Ascending aorta (tissue), 2 donors: Measurements from ENCODE around the gene CAD. TPM values are rescaled to one million over a fixed set of nuclear protein-coding genes. Genes with fewer than 3 reads are reported as not detected.

Source experiments
- DNase-seq, 2 donors: peaks; one replicate each; pipeline ENCODE4 v3.0.0-alpha.2; 2019; ENCODE audit warnings: low spot score in 2 of 2
- H3K27ac ChIP-seq, 2 donors: fragments of 200-600 bp; sonication (generic); one replicate each; pipeline ENCODE4 v1.5.1; 2016 to 2017; ENCODE audit warnings: mild to moderate bottlenecking in 1 of 2
- H3K27me3 ChIP-seq: fragments of 200-600 bp; sonication (generic); one replicate; pipeline ENCODE4 v1.5.1; 2017
- H3K36me3 ChIP-seq, 2 donors: fragments of 200-600 bp; sonication (generic); one replicate each; pipeline ENCODE4 v1.5.1; 2016
- H3K4me1 ChIP-seq, 2 donors: fragments of 200-600 bp; sonication (generic); one replicate each; pipeline ENCODE4 v1.5.1; 2016 to 2017; ENCODE audit warnings: mild to moderate bottlenecking in 1 of 2
- H3K4me3 ChIP-seq, 2 donors: fragments of 200-600 bp; sonication (generic); one replicate each; pipeline ENCODE4 v1.5.1; 2016 to 2017; ENCODE audit warnings: mild to moderate bottlenecking in 1 of 2
- H3K9me3 ChIP-seq, 2 donors: fragments of 200-600 bp; sonication (generic); one replicate each; pipeline ENCODE4 v1.5.1; 2016
- intact Hi-C: fragments of 100-400 bp; cut with DNase I; formaldehyde crosslinking; loops from one replicate; pipeline ENCODE4 v1.15.1; 2023
- total RNA-seq: library from RNA; depleted of rRNA; stranded (reverse); fragments of >200 nt; gene quantifications from one replicate; pipeline ENCODE4 v1.1.0, GENCODE V29; 2016
- TF ChIP-seq, protein P1 (sequence below), 3 experiments: fragments of 200-600 bp in 2 of 3; fragments of 450-650 bp in 1 of 3; sonication (generic) in 2 of 3; IDR thresholded peaks; one replicate each; pipeline ENCODE4 v1.5.1; 2016 to 2019; ENCODE audit warnings: antibody characterized with exemption in 3 of 3, mild to moderate bottlenecking in 1 of 3, moderate library complexity in 1 of 3

CAD gene
- total RNA-seq, 1 donor from 2014 or later, result 63.4 TPM

DNA sequence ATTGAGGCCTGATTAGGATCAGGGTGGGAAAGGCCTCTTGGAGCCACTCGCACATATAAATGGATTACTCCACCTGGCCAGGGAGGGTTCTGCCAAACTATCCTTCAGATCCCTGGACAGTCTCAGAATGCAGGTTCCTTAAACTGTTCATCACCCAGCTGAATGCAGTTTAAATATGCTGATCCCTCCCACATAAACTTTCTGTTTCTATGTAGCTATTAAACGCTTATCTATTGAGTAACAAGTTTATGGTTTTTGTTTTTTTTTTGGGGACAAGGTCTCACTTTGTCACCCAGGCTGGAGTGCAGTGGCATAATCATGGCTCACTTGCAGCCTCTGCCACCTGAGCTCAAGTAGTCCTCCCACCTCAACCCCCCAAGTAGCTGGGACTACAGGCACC lies 1.9 kb downstream of the CAD start:
- Histone ChIP-seq H3K27me3 (no peaks in the 10 kb centered on the region), H3K4me1 (peaks cover 5 to 9% of the 10 kb centered on the region in 2 donors), H3K9me3 (no peaks in the 10 kb centered on the region), H3K27ac (no peak overlapping the region), H3K4me3 (no peak overlapping the region), H3K36me3 (peaks cover 22 to 29% of the 10 kb centered on the region in 2 donors)
- no peak for DNase-seq
- TF ChIP-seq, protein P1, sequence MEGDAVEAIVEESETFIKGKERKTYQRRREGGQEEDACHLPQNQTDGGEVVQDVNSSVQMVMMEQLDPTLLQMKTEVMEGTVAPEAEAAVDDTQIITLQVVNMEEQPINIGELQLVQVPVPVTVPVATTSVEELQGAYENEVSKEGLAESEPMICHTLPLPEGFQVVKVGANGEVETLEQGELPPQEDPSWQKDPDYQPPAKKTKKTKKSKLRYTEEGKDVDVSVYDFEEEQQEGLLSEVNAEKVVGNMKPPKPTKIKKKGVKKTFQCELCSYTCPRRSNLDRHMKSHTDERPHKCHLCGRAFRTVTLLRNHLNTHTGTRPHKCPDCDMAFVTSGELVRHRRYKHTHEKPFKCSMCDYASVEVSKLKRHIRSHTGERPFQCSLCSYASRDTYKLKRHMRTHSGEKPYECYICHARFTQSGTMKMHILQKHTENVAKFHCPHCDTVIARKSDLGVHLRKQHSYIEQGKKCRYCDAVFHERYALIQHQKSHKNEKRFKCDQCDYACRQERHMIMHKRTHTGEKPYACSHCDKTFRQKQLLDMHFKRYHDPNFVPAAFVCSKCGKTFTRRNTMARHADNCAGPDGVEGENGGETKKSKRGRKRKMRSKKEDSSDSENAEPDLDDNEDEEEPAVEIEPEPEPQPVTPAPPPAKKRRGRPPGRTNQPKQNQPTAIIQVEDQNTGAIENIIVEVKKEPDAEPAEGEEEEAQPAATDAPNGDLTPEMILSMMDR (IDR thresholded peaks at IDR 0.05), result no peak
- intact Hi-C loops, result loop anchor here (5.0 to 10.0 kb wide), 4 partner anchors 58 to 1544 kb away; partner anchors contain the start of genes DNAJC5G, DTNB, GTF3C2 and SLC35F6

DNA sequence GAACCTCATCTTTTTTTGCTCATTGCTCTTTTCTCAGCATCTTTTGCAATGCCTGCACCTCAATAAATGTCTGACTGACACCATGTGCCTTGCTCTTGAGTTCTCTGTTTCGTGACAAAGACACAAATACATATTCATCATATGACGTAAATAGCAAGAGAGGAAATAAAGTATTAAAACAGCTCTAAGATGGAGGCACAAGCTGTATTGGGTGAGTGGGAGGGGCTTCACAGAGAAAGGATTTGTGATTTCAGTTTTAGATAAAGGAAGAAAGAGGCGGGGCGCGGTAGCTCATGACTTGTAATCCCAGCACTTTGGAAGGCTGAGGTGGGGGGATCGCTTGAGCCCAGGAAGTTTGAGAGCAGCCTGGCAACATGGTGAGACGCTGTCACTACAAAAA lies 2.9 kb downstream of the CAD start:
- DNase-seq, result no peak
- TF ChIP-seq, protein P1 (IDR thresholded peaks at IDR 0.05), result no peak
- peaks cover 31 to 39% of the 10 kb centered on the region in 2 donors for H3K36me3 ChIP-seq
- intact Hi-C loops, result no loop called here
- H3K27ac ChIP-seq, result no peak overlapping the region
- H3K4me3 ChIP-seq, result no peak overlapping the region
- no peaks in the 10 kb centered on the region for H3K27me3 ChIP-seq
- no peaks in the 10 kb centered on the region for H3K9me3 ChIP-seq
- peaks cover 5 to 9% of the 10 kb centered on the region in 2 donors for H3K4me1 ChIP-seq

DNA sequence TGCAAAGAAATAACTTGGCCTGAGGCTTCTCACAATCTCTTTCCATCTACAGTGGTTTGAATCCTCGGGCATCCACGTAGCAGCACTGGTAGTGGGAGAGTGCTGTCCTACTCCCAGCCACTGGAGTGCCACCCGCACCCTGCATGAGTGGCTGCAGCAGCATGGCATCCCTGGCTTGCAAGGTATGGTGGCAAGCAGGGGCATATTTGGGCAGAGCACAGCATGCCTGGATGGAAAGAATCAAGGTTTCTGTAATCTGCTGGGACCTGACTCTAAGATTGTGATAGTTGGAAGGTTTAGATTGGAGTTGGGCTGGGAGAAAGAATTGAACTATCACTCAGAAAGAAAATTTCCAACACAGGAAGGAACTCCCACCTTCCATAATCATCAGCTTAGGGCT lies 4.0 kb downstream of the CAD start:
- no peak overlapping the region for H3K27ac ChIP-seq
- TF ChIP-seq, protein P1 (IDR thresholded peaks at IDR 0.05), result no peak
- no peaks in the 10 kb centered on the region for H3K9me3 ChIP-seq
- DNase-seq, result no peak
- no peaks in the 10 kb centered on the region for H3K27me3 ChIP-seq
- peaks cover 5 to 9% of the 10 kb centered on the region in 2 donors for H3K4me1 ChIP-seq
- peaks cover 40 to 43% of the 10 kb centered on the region in 2 donors for H3K36me3 ChIP-seq
- no peak overlapping the region for H3K4me3 ChIP-seq
- intact Hi-C loops, result no loop called here

DNA sequence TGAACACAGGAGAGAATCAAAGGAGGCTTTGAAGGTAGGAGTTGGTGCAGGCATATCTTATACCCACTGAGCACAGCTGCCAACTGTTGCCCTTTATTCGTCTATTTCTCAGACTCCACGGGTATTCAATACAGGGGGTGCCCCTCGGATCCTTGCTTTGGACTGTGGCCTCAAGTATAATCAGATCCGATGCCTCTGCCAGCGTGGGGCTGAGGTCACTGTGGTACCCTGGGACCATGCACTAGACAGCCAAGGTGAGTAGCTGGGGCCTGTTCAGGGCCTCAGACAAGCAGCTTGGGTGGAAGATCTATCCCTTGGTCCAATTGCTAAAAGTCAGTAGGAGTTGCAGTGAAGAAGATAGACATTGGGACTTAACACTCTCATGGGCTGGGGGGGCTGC lies 5.2 kb downstream of the CAD start:
- Histone ChIP-seq H3K4me1 (peaks cover 0 to 4% of the 10 kb centered on the region in 2 donors), H3K27me3 (no peaks in the 10 kb centered on the region), H3K9me3 (no peaks in the 10 kb centered on the region), H3K27ac (no peak overlapping the region), H3K4me3 (no peak overlapping the region), H3K36me3 (peaks cover 51 to 56% of the 10 kb centered on the region in 2 donors)
- TF ChIP-seq, protein P1 (IDR thresholded peaks at IDR 0.05), result no peak
- intact Hi-C loops, result no loop called here
- DNase-seq, result no peak

DNA sequence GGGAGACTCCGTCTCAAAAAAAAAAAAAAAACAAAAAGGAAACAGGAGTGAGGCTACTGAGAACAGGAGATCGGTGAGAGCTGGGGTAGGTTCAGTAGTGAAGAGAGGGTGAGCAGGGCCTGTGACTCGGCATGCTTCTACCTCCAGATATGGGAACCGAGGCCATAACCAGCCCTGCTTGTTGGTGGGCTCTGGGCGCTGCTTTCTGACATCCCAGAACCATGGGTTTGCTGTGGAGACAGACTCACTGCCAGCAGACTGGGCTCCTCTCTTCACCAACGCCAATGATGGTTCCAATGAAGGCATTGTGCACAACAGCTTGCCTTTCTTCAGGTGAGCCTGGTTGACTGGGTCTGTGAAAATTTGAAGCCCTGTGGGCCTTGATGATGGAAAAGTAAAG lies 6.2 kb downstream of the CAD start:
- TF ChIP-seq, protein P1 (IDR thresholded peaks at IDR 0.05), result no peak
- Histone ChIP-seq H3K4me1 (peaks cover 0 to under 1% of the 10 kb centered on the region in 2 donors), H3K27me3 (no peaks in the 10 kb centered on the region), H3K36me3 (peaks cover 52 to 66% of the 10 kb centered on the region in 2 donors), H3K9me3 (no peaks in the 10 kb centered on the region), H3K4me3 (no peak overlapping the region), H3K27ac (no peak overlapping the region)
- intact Hi-C loops, result no loop called here
- DNase-seq, result no peak

DNA sequence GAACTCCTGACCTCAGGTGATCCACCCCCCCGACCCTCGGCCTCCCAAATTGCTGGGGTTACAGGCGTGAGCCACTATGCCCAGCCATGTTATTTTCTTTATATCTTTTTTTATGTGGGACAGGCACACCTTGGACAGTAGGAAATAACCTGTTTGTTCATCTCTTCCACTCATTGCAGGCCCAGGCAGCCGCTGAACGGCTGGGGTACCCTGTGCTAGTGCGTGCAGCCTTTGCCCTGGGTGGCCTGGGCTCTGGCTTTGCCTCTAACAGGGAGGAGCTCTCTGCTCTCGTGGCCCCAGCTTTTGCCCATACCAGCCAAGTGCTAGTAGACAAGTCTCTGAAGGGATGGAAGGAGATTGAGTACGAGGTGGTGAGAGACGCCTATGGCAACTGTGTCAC lies 8.4 kb downstream of the CAD start:
- no peaks in the 10 kb centered on the region for H3K9me3 ChIP-seq
- TF ChIP-seq, protein P1 (IDR thresholded peaks at IDR 0.05), result no peak
- no peak overlapping the region for H3K27ac ChIP-seq
- no peaks in the 10 kb centered on the region for H3K4me1 ChIP-seq
- DNase-seq, result no peak
- H3K4me3 ChIP-seq, result no peak overlapping the region
- H3K27me3 ChIP-seq, result no peaks in the 10 kb centered on the region
- intact Hi-C loops, result no loop called here
- peaks cover 68 to 79% of the 10 kb centered on the region in 2 donors for H3K36me3 ChIP-seq
